ENCODE results near the gene NUDT6. TPM values are rescaled to one million over a fixed set of nuclear protein-coding genes. Genes with fewer than 3 reads are reported as not detected.
"Not testable (repeated sequence)": the region's sequence is repeated elsewhere in the genome, so short reads cannot be mapped to it uniquely, and the experiment has no call there.

NUDT6 gene
- total and polyA plus RNA-seq, 2 donors from 2014 or later, result 10.1 to 32.4 TPM

GRCh38 chr4:122875949-122876348 lies 46.4 kb downstream of the NUDT6 start:
- intact Hi-C loops (cut with DNase I), result no loop called here
- no peaks in the 10 kb centered on the region for H3K36me3 ChIP-seq (ENCODE audit: control insufficient read depth in 2 of 3, insufficient read depth in 3 of 3, low read length in 3 of 3)
- H3K4me1 ChIP-seq (ENCODE audit: control insufficient read depth in 2 of 3, insufficient read depth in 2 of 3, low read depth in 1 of 3, low read length in 3 of 3), result no peaks in the 10 kb centered on the region
- H3K9ac ChIP-seq (ENCODE audit: low read length in 3 of 3), result no peak overlapping the region
- no peak overlapping the region for H3K27ac ChIP-seq (ENCODE audit: low read depth in 2 of 2, low read length in 2 of 2)
- H3K9me3 ChIP-seq (ENCODE audit: control insufficient read depth in 2 of 3, insufficient read depth in 1 of 3, low read length in 3 of 3), result no peaks in the 10 kb centered on the region
- H3K27me3 ChIP-seq (ENCODE audit: control insufficient read depth, insufficient read depth, low read length), result no peaks in the 10 kb centered on the region
- no peak for TF ChIP-seq CTCF (IDR thresholded peaks at IDR 0.05; ENCODE audit: borderline replicate concordance, extremely low read depth, insufficient read depth)
- no peak for FAIRE-seq
- DNase-seq, result no peak
- H3K4me3 ChIP-seq (ENCODE audit: low read length in 3 of 3), result no peak overlapping the region

GRCh38 chr4:122873821-122874593 lies 48.4 kb downstream of the NUDT6 start:
- TF ChIP-seq CTCF (IDR thresholded peaks at IDR 0.05; ENCODE audit: borderline replicate concordance, extremely low read depth, insufficient read depth), result no peak
- no peak overlapping the region for H3K9ac ChIP-seq (ENCODE audit: low read length in 3 of 3)
- no peaks in the 10 kb centered on the region for H3K9me3 ChIP-seq (ENCODE audit: control insufficient read depth in 2 of 3, insufficient read depth in 1 of 3, low read length in 3 of 3)
- DNase-seq (no peak), FAIRE-seq (peak; percentile 3)
- H3K27me3 ChIP-seq (ENCODE audit: control insufficient read depth, insufficient read depth, low read length), result no peaks in the 10 kb centered on the region
- no peak overlapping the region for H3K4me3 ChIP-seq (ENCODE audit: low read length in 3 of 3)
- H3K4me1 ChIP-seq (ENCODE audit: control insufficient read depth in 2 of 3, insufficient read depth in 2 of 3, low read depth in 1 of 3, low read length in 3 of 3), result no peaks in the 10 kb centered on the region
- H3K27ac ChIP-seq (ENCODE audit: low read depth in 2 of 2, low read length in 2 of 2), result no peak overlapping the region
- no peaks in the 10 kb centered on the region for H3K36me3 ChIP-seq (ENCODE audit: control insufficient read depth in 2 of 3, insufficient read depth in 3 of 3, low read length in 3 of 3)
- intact Hi-C loops (cut with DNase I), result no loop called here

- no peaks in the 10 kb centered on the region for H3K36me3 ChIP-seq (ENCODE audit: control insufficient read depth in 2 of 3, insufficient read depth in 3 of 3, low read length in 3 of 3)
- no peak overlapping the region for H3K4me3 ChIP-seq (ENCODE audit: low read length in 3 of 3)
- H3K27me3 ChIP-seq (ENCODE audit: control insufficient read depth, insufficient read depth, low read length), result no peaks in the 10 kb centered on the region
- no peak overlapping the region for H3K9ac ChIP-seq (ENCODE audit: low read length in 3 of 3)
- no peak for FAIRE-seq
- TF ChIP-seq CTCF (IDR thresholded peaks at IDR 0.05; ENCODE audit: borderline replicate concordance, extremely low read depth, insufficient read depth), result no peak
- no peak overlapping the region for H3K27ac ChIP-seq (ENCODE audit: low read depth in 2 of 2, low read length in 2 of 2)
- H3K4me1 ChIP-seq (ENCODE audit: control insufficient read depth in 2 of 3, insufficient read depth in 2 of 3, low read depth in 1 of 3, low read length in 3 of 3), result no peaks in the 10 kb centered on the region
- no peaks in the 10 kb centered on the region for H3K9me3 ChIP-seq (ENCODE audit: control insufficient read depth in 2 of 3, insufficient read depth in 1 of 3, low read length in 3 of 3)
- intact Hi-C loops (cut with DNase I), result no loop called here
- no peak for DNase-seq
These were observed 49.3 kb downstream of the NUDT6 start for GRCh38 chr4:122873146-122873545.

- H3K4me1 ChIP-seq (ENCODE audit: control insufficient read depth in 2 of 3, insufficient read depth in 2 of 3, low read depth in 1 of 3, low read length in 3 of 3); H3K9ac ChIP-seq (ENCODE audit: low read length in 3 of 3); H3K9me3 ChIP-seq (ENCODE audit: control insufficient read depth in 2 of 3, insufficient read depth in 1 of 3, low read length in 3 of 3); DNase-seq; H3K27ac ChIP-seq (ENCODE audit: low read depth in 2 of 2, low read length in 2 of 2); intact Hi-C loops (cut with DNase I); H3K4me3 ChIP-seq (ENCODE audit: low read length in 3 of 3); FAIRE-seq; H3K27me3 ChIP-seq (ENCODE audit: control insufficient read depth, insufficient read depth, low read length); H3K36me3 ChIP-seq (ENCODE audit: control insufficient read depth in 2 of 3, insufficient read depth in 3 of 3, low read length in 3 of 3): not testable (repeated sequence)
These were observed 54.2 kb downstream of the NUDT6 start for GRCh38 chr4:122868235-122868634.

Data from kidney (tissue), 14 donors.